HG02759 (cell line): ENCODE results near the gene ERGIC2.
"Not testable (repeated sequence)": the region's sequence is repeated elsewhere in the genome, so short reads cannot be mapped to it uniquely, and the experiment has no call there.

Experiments
- ATAC-seq: cut with Tn5 transposase; IDR thresholded peaks from one replicate; pipeline ENCODE4 v1.9.1; 2021; ENCODE audit warnings: mild to moderate bottlenecking, moderate library complexity; ENCODE audit not compliant: unreplicated experiment

The ERGIC2 gene

GRCh38 chr12:29304388-29304787, 76.6 kb downstream of the ERGIC2 start:
- ATAC-seq, result no peak

DNA sequence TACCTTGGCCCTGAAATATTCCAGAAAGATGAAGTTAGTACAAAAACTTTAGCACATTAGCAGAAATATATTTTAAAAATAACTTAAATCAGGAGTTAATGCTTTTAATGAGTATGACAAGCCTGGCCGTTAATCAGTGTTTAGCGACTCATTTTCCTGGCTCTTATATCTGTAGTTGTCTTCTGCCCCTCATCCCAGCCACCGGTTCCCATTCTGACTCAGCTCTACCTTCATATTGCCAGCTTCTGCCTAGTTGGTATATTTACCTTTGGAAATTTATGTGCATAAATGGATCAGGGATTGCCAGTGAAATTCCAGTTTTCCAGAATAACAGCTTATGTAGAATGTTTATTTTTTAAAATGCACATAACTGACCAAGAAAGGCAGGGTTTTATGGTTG, 79.9 kb downstream of the ERGIC2 start:
- no peak for ATAC-seq

GRCh38 chr12:29299633-29300032, 81.3 kb downstream of the ERGIC2 start:
- ATAC-seq, result peak; percentile 61

GRCh38 chr12:29291226-29291625, 89.7 kb downstream of the ERGIC2 start:
- ATAC-seq, result no peak

DNA sequence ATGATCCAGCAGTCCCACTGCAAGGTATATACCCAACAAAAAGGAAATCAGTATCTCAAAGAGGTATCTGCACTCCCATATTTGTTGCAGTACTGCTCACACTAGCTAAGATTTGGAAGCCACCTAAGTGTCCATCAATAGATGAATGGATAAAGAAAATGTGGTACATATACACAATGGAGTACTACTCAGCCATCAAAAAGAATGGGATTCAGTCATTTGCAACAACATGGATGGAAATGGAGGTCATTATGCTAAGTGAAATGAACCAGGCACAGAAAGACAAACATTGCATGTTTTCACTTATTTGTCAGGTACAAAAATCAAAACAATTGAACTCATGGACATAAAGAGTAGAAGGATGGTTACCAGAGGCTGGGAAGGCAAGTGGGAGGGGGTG, 90.5 kb downstream of the ERGIC2 start:
- ATAC-seq, result not testable (repeated sequence)

GRCh38 chr12:29288031-29288430, 92.9 kb downstream of the ERGIC2 start:
- no peak for ATAC-seq

DNA sequence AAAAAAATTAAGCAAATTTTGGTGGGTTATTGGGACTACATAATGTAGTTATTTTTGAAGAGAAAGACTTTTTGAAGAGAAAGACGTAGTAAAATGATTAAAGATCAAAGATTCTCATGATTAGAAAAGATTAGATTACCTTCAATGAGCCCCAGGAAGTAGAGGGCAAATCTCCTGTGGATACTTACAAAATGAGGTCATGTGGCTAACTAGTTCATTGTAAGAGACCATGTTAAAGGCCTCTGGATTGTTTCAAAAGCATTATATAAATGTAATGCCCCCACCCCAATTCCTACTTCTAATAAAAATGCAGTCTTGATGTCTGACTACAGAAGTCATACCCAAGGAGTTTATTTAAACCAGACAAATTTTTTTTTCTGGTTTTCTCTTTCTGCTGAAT, 93.3 kb downstream of the ERGIC2 start:
- no peak for ATAC-seq
